ENCODE measurements around the gene HSD17B2. TPM values are rescaled to one million over a fixed set of nuclear protein-coding genes. Genes with fewer than 3 reads are reported as not detected.

The HSD17B2 gene
- total RNA-seq, 1 experiment from 2014 or later: not detected

GRCh38 chr16:82049484-82049883 lies 14.4 kb downstream of the HSD17B2 start:
- Histone ChIP-seq H2AFZ (ENCODE audit: low read depth, low read length, poor library complexity, severe bottlenecking) (no peak overlapping the region), H3K27me3 (ENCODE audit: insufficient read depth, low read length) (peaks cover 83% of the 10 kb centered on the region), H3K4me3 (replicated peaks in 1 of 2; ENCODE audit: low read depth in 1 of 2, low read length in 2 of 2) (no peak overlapping the region), H3K9me2 (ENCODE audit: insufficient read depth) (no peaks in the 10 kb centered on the region), H3K79me2 (ENCODE audit: insufficient read depth, low read length) (no peaks in the 10 kb centered on the region), H3K9ac (ENCODE audit: low read length) (no peak overlapping the region), H3K27ac (ENCODE audit: low read depth, low read length) (no peak overlapping the region), H3K9me3 (ENCODE audit: control insufficient read depth in 1 of 2, insufficient read depth in 1 of 2, low read depth in 1 of 2, low read length in 2 of 2) (no peaks in the 10 kb centered on the region), H4K20me1 (ENCODE audit: insufficient read depth) (no peaks in the 10 kb centered on the region), H3K36me3 (ENCODE audit: control insufficient read depth in 1 of 2, insufficient read depth in 2 of 2, low read length in 2 of 2) (no peaks in the 10 kb centered on the region), H3K4me1 (ENCODE audit: control insufficient read depth in 1 of 2, insufficient read depth in 2 of 2, low read length in 2 of 2) (no peaks in the 10 kb centered on the region), H3K4me2 (ENCODE audit: low read length) (no peak overlapping the region)
- DNase-seq (ENCODE audit: low read depth, low spot score): no peak
- no TSS peak for BruUV-seq (replicated peaks)
- intact Hi-C loops (cut with micrococcal nuclease): no loop called here
- TF ChIP-seq ELF1 (IDR thresholded peaks at IDR 0.05; ENCODE audit: borderline replicate concordance, low read depth) (no peak), FOSL1 (IDR thresholded peaks at IDR 0.05; ENCODE audit: low read depth) (no peak), EZH2phosphoT487 (IDR thresholded peaks at IDR 0.05; ENCODE audit: borderline replicate concordance) (no peak), ZNF274 (IDR thresholded peaks at IDR 0.05; ENCODE audit: low read depth, low read length) (no peak), TCF7L2 (IDR thresholded peaks at IDR 0.05; ENCODE audit: borderline replicate concordance, extremely low read depth, insufficient read depth, insufficient read length) (no peak), POLR2AphosphoS5 (IDR thresholded peaks at IDR 0.05; ENCODE audit: low read depth, low read length) (no peak), SP1 (IDR thresholded peaks at IDR 0.05; ENCODE audit: low read depth) (no peak), JUND (IDR thresholded peaks at IDR 0.05) (no peak), POLR2A (IDR thresholded peaks at IDR 0.05; ENCODE audit: borderline replicate concordance, extremely low read depth, insufficient read depth, insufficient read length) (no peak), ZFX (IDR thresholded peaks at IDR 0.05) (no peak), MAX (IDR thresholded peaks at IDR 0.05) (no peak), ZBTB33 (IDR thresholded peaks at IDR 0.05; ENCODE audit: extremely low read depth, insufficient replicate concordance, low read length) (no peak), RAD21 (IDR thresholded peaks at IDR 0.05; ENCODE audit: low read depth) (no peak), CEBPB (IDR thresholded peaks at IDR 0.05; ENCODE audit: low read depth) (no peak), YY1 (IDR thresholded peaks at IDR 0.05; ENCODE audit: extremely low read depth, insufficient replicate concordance, low read depth, low read length) (no peak), ATF3 (IDR thresholded peaks at IDR 0.05) (no peak), EZH2 (IDR thresholded peaks at IDR 0.05) (no peak)
- ChIA-PET CTCF (no interaction called here), RAD21 (ENCODE audit: low non-redundant PET in 1 of 2, low total read pairs in 2 of 2, uncharacterized antibody in 2 of 2, unreplicated experiment in 2 of 2) (no interaction called here), POLR2A (no interaction called here)
- no peak for ATAC-seq
